ENCODE results near the gene HCST. TPM values are rescaled to one million over a fixed set of nuclear protein-coding genes. Genes with fewer than 3 reads are reported as not detected.

The HCST gene
- total RNA-seq, 1 donor from 2014 or later: not detected

GRCh38 chr19:35943321-35944301 lies 41.3 kb downstream of the HCST start:
- DNase-seq (ENCODE audit: low read depth): no peak
- no peak for TF ChIP-seq CTCF (conservative IDR thresholded peaks at IDR 0.05; ENCODE audit: low read depth, low read length)
- no peak overlapping the region for H3K4me3 ChIP-seq (ENCODE audit: low read depth, low read length)

- no peak for DNase-seq (ENCODE audit: low read depth)
- no peak overlapping the region for H3K4me3 ChIP-seq (ENCODE audit: low read depth, low read length)
- TF ChIP-seq CTCF (conservative IDR thresholded peaks at IDR 0.05; ENCODE audit: low read depth, low read length): no peak
Measured at GRCh38 chr19:35944556-35944955, 42.2 kb downstream of the HCST start.

GRCh38 chr19:35945121-35945790 lies 42.9 kb downstream of the HCST start:
- TF ChIP-seq CTCF (conservative IDR thresholded peaks at IDR 0.05; ENCODE audit: low read depth, low read length): no peak
- no peak for DNase-seq (ENCODE audit: low read depth)
- no peak overlapping the region for H3K4me3 ChIP-seq (ENCODE audit: low read depth, low read length)

GRCh38 chr19:35946203-35946602 lies 43.9 kb downstream of the HCST start:
- no peak for TF ChIP-seq CTCF (conservative IDR thresholded peaks at IDR 0.05; ENCODE audit: low read depth, low read length)
- no peak for DNase-seq (ENCODE audit: low read depth)
- H3K4me3 ChIP-seq (ENCODE audit: low read depth, low read length): no peak overlapping the region

- TF ChIP-seq CTCF (conservative IDR thresholded peaks at IDR 0.05; ENCODE audit: low read depth, low read length): no peak
- DNase-seq (ENCODE audit: low read depth): no peak
- no peak overlapping the region for H3K4me3 ChIP-seq (ENCODE audit: low read depth, low read length)
Measured at GRCh38 chr19:35949131-35949530, 46.8 kb downstream of the HCST start.

Other genes starting within 250 kb of the HCST start
- gene UPK1A, start 236.0 kb upstream of the HCST start, total RNA-seq: not detected in 2 replicates
- gene ZBTB32, start 198.0 kb upstream of the HCST start, total RNA-seq: not detected in 2 replicates
- gene KMT2B, start 184.5 kb upstream of the HCST start, total RNA-seq: 7.4 and 20.2 TPM in 2 replicates
- 7.9 and 15.3 TPM in 2 replicates for gene IGFLR1, start 160.1 kb upstream of the HCST start, total RNA-seq
- 5.9 and 6.5 TPM in 2 replicates for gene U2AF1L4, start 157.1 kb upstream of the HCST start, total RNA-seq
- gene PSENEN, start 156.9 kb upstream of the HCST start, total RNA-seq: 49.6 and 63.7 TPM in 2 replicates
- 12.7 and 18.9 TPM in 2 replicates for gene LIN37, start 154.0 kb upstream of the HCST start, total RNA-seq
- gene HSPB6, start 145.5 kb upstream of the HCST start, total RNA-seq: 0.14 and 2.0 TPM in 2 replicates
- 14.3 and 14.7 TPM in 2 replicates for gene PROSER3, start 144.4 kb upstream of the HCST start, total RNA-seq
- 2.6 and 13.3 TPM in 2 replicates for gene ARHGAP33, start 127.0 kb upstream of the HCST start, total RNA-seq
- gene PRODH2, start 89.7 kb upstream of the HCST start, total RNA-seq: not detected in 2 replicates
- not detected in 2 replicates for gene NPHS1, start 50.0 kb upstream of the HCST start, total RNA-seq
- gene KIRREL2, start 45.6 kb upstream of the HCST start, total RNA-seq: not detected in 2 replicates
- gene APLP1, start 34.0 kb upstream of the HCST start, total RNA-seq: 1.1 and 8.4 TPM in 2 replicates
- 3.9 and 10.7 TPM in 2 replicates for gene NFKBID, start 2.0 kb upstream of the HCST start, total RNA-seq
- not detected in 2 replicates for gene TYROBP, start 5.8 kb downstream of the HCST start, total RNA-seq
- 6.2 and 12.7 TPM in 2 replicates for gene LRFN3, start 33.8 kb downstream of the HCST start, total RNA-seq
- gene SDHAF1, start 92.7 kb downstream of the HCST start, total RNA-seq: 23.2 and 34.5 TPM in 2 replicates
- gene SYNE4, start 106.3 kb downstream of the HCST start, total RNA-seq: 4.4 and 5.3 TPM in 2 replicates
- gene ALKBH6, start 111.7 kb downstream of the HCST start, total RNA-seq: 24.3 and 39.7 TPM in 2 replicates
- 0.51 and 4.3 TPM in 2 replicates for gene CLIP3, start 130.3 kb downstream of the HCST start, total RNA-seq
- gene THAP8, start 151.8 kb downstream of the HCST start, total RNA-seq: 3.3 and 7.0 TPM in 2 replicates
- 12.7 and 20.7 TPM in 2 replicates for gene WDR62, start 152.4 kb downstream of the HCST start, total RNA-seq
- not detected in 2 replicates for gene OVOL3, start 208.6 kb downstream of the HCST start, total RNA-seq
- 88.5 and 122 TPM in 2 replicates for gene POLR2I, start 212.3 kb downstream of the HCST start, total RNA-seq
- 280 and 410 TPM in 2 replicates for gene TBCB, start 212.9 kb downstream of the HCST start, total RNA-seq
- 259 and 267 TPM in 2 replicates for gene CAPNS1, start 237.5 kb downstream of the HCST start, total RNA-seq
- 1.7 TPM in 1 of 2 replicates, not detected in the other for gene COX7A1, start 249.9 kb downstream of the HCST start, total RNA-seq